Psoas muscle (tissue), 8 donors: ENCODE measurements around the gene PDZD8. TPM values are rescaled to one million over a fixed set of nuclear protein-coding genes. Genes with fewer than 3 reads are reported as not detected.

ENCODE experiments used
- ATAC-seq, 4 donors: fragments of 200-7000 bp; cut with Tn5 transposase; one replicate each; pipeline ENCODE4 v1.9.1; 2020; ENCODE audit warnings: moderate library complexity in 3 of 4, mild to moderate bottlenecking in 2 of 4
- DNase-seq, 2 donors: peaks; one replicate each; pipeline ENCODE4 v3.0.0-alpha.2; 2020
- H3K27ac ChIP-seq: fragments of 200-600 bp; one replicate; pipeline ENCODE4 v1.8.0; 2022
- H3K27me3 ChIP-seq, 3 donors: fragments of 200-600 bp in 1 of 3; one replicate each; pipeline versions ENCODE4 v1.6.1 to v1.8.0; 2013 to 2022; ENCODE audit warnings: low read length in 2 of 3, mild to moderate bottlenecking in 2 of 3, moderate library complexity in 1 of 3; ENCODE audit not compliant: insufficient read depth in 3 of 3
- H3K36me3 ChIP-seq, 2 donors: fragments of 200-600 bp in 1 of 2; one replicate each; pipeline versions ENCODE4 v1.6.1 to v1.8.0; 2013 to 2022; ENCODE audit warnings: low read depth in 1 of 2, mild to moderate bottlenecking in 1 of 2, moderate library complexity in 1 of 2; ENCODE audit not compliant: insufficient read depth in 1 of 2
- H3K4me1 ChIP-seq: fragments of 200-600 bp; one replicate; pipeline ENCODE4 v1.8.0; 2022
- H3K4me3 ChIP-seq: fragments of 200-600 bp; one replicate; pipeline ENCODE4 v1.8.0; 2022; ENCODE audit warnings: mild to moderate bottlenecking
- H3K9me3 ChIP-seq: fragments of 200-600 bp; one replicate; pipeline ENCODE4 v1.8.0; 2022
- CTCF ChIP-seq: fragments of 200-600 bp; IDR thresholded peaks from one replicate; pipeline ENCODE4 v1.8.0; 2022; ENCODE audit warnings: antibody characterized with exemption
- WGBS, 3 donors: extraction: QIAGEN DNeasy Blood & Tissue Kit; methylation state at CpG; one replicate each; pipeline versions ENCODE4 v1.1.6 to v1.1.7; 2013; 5-methylcytosine and 5-hydroxymethylcytosine counted together
- intact Hi-C, 2 donors: fragments of 100-400 bp; cut with DNase I; formaldehyde crosslinking; loops; one replicate each; pipeline versions ENCODE4 v1.11.0 to v1.14.2; 2022
- polyA plus RNA-seq, 3 donors: library from polyadenylated mRNA; stranded (reverse); fragments of 200-250 nt; gene quantifications; one replicate each; pipeline ENCODE4 v1.2.3, GENCODE V29; 2013
- total RNA-seq, 4 donors: library from RNA; stranded (reverse); fragmentation: NEBNext Ultra II Directional in 2 of 4; extraction: Animal tissue kit (Norgen Biotek cat#: 25700) in 2 of 4; gene quantifications; one replicate each; pipeline versions ENCODE4 v1.2.1 to v1.2.4, GENCODE V29; 2021 to 2023
- donor health status: healthy with polysubstance abuse.
- donor health status: DM: no; HTN: no; CAD: no; lungs with moderate emphysema.
- donor health status: Bipolar disorder and iron deficiency.
- donor health status: healthy.
- donor health status: DM: yes; HTN: yes; CAD: no.
- donor health status: DM: no; HTN: no; CAD: no.
- donor health status: DM: no; HTN: no; CAD: no.
- donor health status: DM: yes; HTN: yes; CAD: no.

The PDZD8 gene
- total and polyA plus RNA-seq, 7 donors: 3.3 to 20.3 (median 19.1) TPM

GRCh38 chr10:117360016-117360415 is 15.2 kb downstream of the PDZD8 start:
- intact Hi-C loops: no loop called here
- DNase-seq (no peak), ATAC-seq (peak in 2 of 4 donors; percentile 63 to 74)
- no peaks in the 10 kb centered on the region for H3K9me3 ChIP-seq
- H3K27ac ChIP-seq: no peak overlapping the region
- H3K4me3 ChIP-seq: no peak overlapping the region
- H3K36me3 ChIP-seq: no peaks in the 10 kb centered on the region
- no peaks in the 10 kb centered on the region for H3K27me3 ChIP-seq
- TF ChIP-seq CTCF: no peak
- WGBS, 3 donors: 29 to 44% (median 41%) methylated on average over 1 of the region's 1 CpG
- peaks cover 6% of the 10 kb centered on the region for H3K4me1 ChIP-seq

- 79 to 93% (median 91%) methylated on average over 3 of the region's 3 CpGs for WGBS, 3 donors
- Histone ChIP-seq H3K27me3 (no peaks in the 10 kb centered on the region), H3K4me1 (peaks cover 10% of the 10 kb centered on the region), H3K36me3 (no peaks in the 10 kb centered on the region), H3K4me3 (no peak overlapping the region), H3K9me3 (no peaks in the 10 kb centered on the region), H3K27ac (no peak overlapping the region)
- TF ChIP-seq CTCF: no peak
- ATAC-seq (no peak), DNase-seq (no peak)
- intact Hi-C loops: no loop called here
Observed at GRCh38 chr10:117355072-117355471, 20.2 kb downstream of the PDZD8 start.

GRCh38 chr10:117353684-117354083 is 21.6 kb downstream of the PDZD8 start:
- Histone ChIP-seq H3K4me1 (peaks cover 10% of the 10 kb centered on the region), H3K9me3 (no peaks in the 10 kb centered on the region), H3K27me3 (no peaks in the 10 kb centered on the region), H3K4me3 (no peak overlapping the region), H3K36me3 (no peaks in the 10 kb centered on the region), H3K27ac (no peak overlapping the region)
- DNase-seq (no peak), ATAC-seq (no peak)
- WGBS, 3 donors: 87 to 94% (median 92%) methylated on average over 2 of the region's 2 CpGs
- intact Hi-C loops: no loop called here
- no peak for TF ChIP-seq CTCF

GRCh38 chr10:117352724-117353123 is 22.5 kb downstream of the PDZD8 start:
- intact Hi-C loops: no loop called here
- no peak overlapping the region for H3K4me3 ChIP-seq
- DNase-seq: no peak
- peaks cover 10% of the 10 kb centered on the region for H3K4me1 ChIP-seq
- H3K9me3 ChIP-seq: no peaks in the 10 kb centered on the region
- WGBS, 3 donors: 90 to 93% (median 92%) methylated on average over 2 of the region's 2 CpGs
- H3K36me3 ChIP-seq: no peaks in the 10 kb centered on the region
- H3K27me3 ChIP-seq: no peaks in the 10 kb centered on the region
- H3K27ac ChIP-seq: no peak overlapping the region
- no peak for ATAC-seq
- no peak for TF ChIP-seq CTCF

- Histone ChIP-seq H3K4me3 (no peak overlapping the region), H3K9me3 (no peaks in the 10 kb centered on the region), H3K27me3 (no peaks in the 10 kb centered on the region), H3K4me1 (peaks cover 10% of the 10 kb centered on the region), H3K27ac (no peak overlapping the region), H3K36me3 (no peaks in the 10 kb centered on the region)
- DNase-seq: no peak
- no peak for ATAC-seq
- intact Hi-C loops: no loop called here
- no peak for TF ChIP-seq CTCF
- 87 to 96% (median 91%) methylated on average over 2 of the region's 2 CpGs for WGBS, 3 donors
Observed at GRCh38 chr10:117351996-117352395, 23.2 kb downstream of the PDZD8 start.
